DMS153 (cell line): ENCODE results near the gene GBE1.
A peak's percentile ranks its signal among the peaks of the same experiment; 100 is the strongest.

ENCODE experiments used
- DNase-seq: peaks from one replicate; lab custom pipeline; 2025; lab: John Stamatoyannopoulos, UW

Gene GBE1

DNA sequence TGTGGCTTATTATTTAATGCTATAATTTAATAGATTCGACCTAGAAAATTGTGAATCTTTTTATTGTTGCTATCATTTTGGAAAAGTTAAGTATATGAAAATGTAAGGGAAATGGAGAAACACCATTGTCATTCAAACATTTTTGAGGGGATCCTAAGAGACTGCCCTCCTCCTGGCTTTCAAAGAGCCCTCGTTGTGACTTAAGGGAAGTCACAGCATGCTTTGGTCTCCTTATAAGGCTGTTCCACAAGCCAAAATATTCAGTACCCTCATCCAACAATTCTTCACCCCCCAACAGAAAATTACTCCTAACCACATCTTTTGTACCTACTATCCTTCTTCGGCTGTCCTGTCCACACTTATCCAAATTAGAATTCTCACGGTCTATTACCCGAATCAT lies 140.2 kb downstream of the GBE1 start:
- no peak for DNase-seq

GRCh38 chr3:81620849-81621248 lies 140.6 kb downstream of the GBE1 start:
- DNase-seq = no peak

GRCh38 chr3:81612768-81613167 lies 148.7 kb downstream of the GBE1 start:
- no peak for DNase-seq

- no peak for DNase-seq
Measured at GRCh38 chr3:81602781-81603180, 158.7 kb downstream of the GBE1 start.

GRCh38 chr3:81601707-81602305 lies 159.6 kb downstream of the GBE1 start:
- no peak for DNase-seq

GRCh38 chr3:81592101-81592500 lies 169.3 kb downstream of the GBE1 start:
- no peak for DNase-seq

GRCh38 chr3:81585937-81586336 lies 175.5 kb downstream of the GBE1 start:
- DNase-seq = no peak

- no peak for DNase-seq
Measured at GRCh38 chr3:81585056-81585455, 176.4 kb downstream of the GBE1 start.

DNA sequence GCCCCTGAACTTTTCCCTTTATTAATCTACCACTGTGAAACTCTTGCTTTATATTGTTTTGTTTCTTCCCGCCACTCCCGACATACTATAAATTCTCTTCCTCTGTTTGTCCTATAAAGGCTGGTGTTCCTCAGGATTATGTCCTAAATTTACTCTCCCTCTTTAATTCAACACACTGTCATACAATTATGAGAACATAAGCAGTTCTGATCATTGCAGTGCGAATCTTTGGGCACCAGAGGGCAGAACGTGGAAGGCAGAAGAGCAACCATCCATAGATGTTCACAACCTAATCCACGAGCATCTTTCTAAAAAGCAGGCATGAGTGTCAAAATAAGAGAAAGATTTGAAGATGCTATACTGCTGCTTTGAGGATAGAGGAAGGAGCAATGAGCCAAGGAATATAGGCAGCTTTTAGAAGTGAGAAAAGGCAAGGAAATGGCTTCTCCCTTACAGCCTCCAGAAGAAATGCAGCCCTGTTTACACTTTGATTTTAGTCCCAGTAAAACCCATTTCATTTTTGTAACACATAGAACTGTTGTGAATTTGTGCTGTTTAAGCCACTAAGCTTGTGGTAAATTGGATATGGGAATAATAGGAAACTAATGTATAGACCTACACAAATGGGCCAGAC lies 179.4 kb downstream of the GBE1 start:
- DNase-seq = peak; percentile 0

DNA sequence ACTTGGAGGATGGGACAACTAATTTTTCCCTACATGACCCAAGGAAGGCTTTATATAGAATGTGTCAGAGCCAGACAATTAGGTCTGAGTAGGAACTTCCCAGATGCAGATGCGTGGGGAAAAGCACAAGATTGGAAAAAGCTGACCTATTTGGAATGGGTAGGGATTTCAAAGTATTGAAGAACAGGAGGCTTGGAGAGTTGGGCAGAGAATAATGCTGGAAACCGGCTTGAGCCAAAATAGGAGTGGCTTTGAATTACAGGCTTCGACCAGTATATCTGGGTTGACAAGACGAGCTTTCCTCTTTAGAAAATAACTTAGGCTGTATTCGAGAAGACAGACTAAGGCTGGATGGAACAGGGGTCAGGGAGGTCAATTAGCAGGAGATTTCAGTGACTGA lies 181.1 kb downstream of the GBE1 start:
- DNase-seq = no peak

- no peak for DNase-seq
Measured at GRCh38 chr3:81579744-81580143, 181.7 kb downstream of the GBE1 start.

- no peak for DNase-seq
Measured at GRCh38 chr3:81572201-81572756, 189.2 kb downstream of the GBE1 start.

DNA sequence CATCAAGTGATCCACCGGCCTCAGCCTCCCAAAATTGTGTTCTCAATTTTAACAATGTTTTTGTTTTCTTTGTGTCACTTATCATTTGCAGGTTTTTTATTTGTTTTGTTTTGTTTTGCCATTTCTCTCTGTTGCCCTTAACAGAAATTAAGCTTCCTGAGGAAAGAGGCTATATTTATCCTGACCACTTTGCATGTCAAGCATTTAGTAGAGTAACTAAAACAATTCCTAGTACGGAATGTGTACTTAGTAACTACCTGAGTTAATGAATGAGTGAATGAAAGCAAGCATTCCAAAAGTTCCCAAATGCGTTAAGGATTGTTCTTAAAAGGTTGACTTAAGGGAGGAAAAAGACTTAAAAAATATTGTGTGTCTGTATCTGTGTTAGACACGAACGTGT lies 193.1 kb downstream of the GBE1 start:
- no peak for DNase-seq

GRCh38 chr3:81565041-81565440 lies 196.4 kb downstream of the GBE1 start:
- DNase-seq = no peak

GRCh38 chr3:81558106-81558505 lies 203.3 kb downstream of the GBE1 start:
- no peak for DNase-seq

DNA sequence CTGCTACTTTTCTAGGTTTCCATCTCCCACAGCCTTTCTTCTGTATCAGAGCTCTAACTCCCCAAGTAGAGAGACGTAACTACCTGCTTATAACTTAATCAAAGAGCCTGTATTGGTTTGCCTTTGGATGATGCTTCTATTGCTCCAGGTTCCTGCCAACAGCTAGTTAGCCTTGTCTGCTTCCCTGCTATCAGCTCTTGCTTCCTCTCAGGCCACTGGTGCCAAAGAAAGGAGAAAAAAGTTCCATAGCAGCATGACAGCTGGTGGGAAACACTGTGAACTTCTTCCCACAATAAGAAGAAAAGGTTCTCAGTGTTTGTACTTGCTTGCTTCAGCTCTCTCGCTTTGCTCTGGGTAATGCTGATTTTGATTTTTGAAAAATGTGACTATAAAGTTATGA lies 206.6 kb downstream of the GBE1 start:
- DNase-seq = no peak

DNA sequence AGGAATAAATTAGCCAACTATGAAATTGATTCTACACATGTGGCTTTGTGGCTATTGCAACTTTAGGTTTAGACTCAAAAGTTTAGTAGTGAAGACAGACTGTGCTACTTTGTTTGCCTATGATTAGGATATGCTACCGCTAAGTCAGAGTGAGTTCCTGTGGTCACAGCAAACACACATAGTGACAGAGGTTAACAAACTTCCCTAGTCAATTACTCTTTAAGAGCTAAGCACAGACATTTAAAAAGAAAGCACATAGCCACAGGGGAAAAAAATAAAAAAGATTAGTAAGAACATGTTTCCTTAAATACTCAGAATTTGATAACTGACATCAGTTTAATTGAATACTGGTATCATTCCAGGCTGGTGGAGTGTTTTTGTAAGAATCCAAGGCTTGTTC lies 207.1 kb downstream of the GBE1 start:
- no peak for DNase-seq

GRCh38 chr3:81550415-81550814 lies 211.0 kb downstream of the GBE1 start:
- DNase-seq = no peak

- no peak for DNase-seq
Measured at GRCh38 chr3:81549831-81550230, 211.6 kb downstream of the GBE1 start.

DNA sequence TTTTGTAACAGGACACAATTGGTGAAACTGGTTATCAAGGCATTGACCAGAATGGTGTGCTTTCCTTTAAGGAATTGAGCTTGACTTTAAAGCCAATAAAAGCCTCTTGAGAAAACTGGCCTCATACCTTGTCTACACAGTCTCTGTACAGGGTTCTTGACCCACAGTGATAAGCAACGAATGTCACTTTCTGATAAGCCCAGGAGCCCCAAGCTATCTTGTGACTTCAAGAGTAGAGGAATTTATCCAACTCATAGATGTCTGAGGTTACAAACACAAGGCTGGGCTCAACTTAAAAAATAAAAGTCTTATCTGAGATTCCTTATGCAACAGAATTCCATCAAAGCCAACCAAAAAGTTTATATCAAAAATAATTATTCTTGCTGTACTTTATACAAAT lies 212.1 kb downstream of the GBE1 start:
- no peak for DNase-seq

- DNase-seq = no peak
Measured at GRCh38 chr3:81545572-81545971, 215.9 kb downstream of the GBE1 start.

- DNase-seq = no peak
Measured at GRCh38 chr3:81544385-81544784, 217.1 kb downstream of the GBE1 start.

- DNase-seq = no peak
Measured at GRCh38 chr3:81540787-81541186, 220.7 kb downstream of the GBE1 start.

GRCh38 chr3:81531846-81532245 lies 229.6 kb downstream of the GBE1 start:
- DNase-seq = no peak
